ENCODE data around the gene DIP2C.
A peak's percentile ranks its signal among the peaks of the same experiment; 100 is the strongest.
"Not testable (repeated sequence)": the region's sequence is repeated elsewhere in the genome, so short reads cannot be mapped to it uniquely, and the experiment has no call there.

Gene DIP2C

DNA sequence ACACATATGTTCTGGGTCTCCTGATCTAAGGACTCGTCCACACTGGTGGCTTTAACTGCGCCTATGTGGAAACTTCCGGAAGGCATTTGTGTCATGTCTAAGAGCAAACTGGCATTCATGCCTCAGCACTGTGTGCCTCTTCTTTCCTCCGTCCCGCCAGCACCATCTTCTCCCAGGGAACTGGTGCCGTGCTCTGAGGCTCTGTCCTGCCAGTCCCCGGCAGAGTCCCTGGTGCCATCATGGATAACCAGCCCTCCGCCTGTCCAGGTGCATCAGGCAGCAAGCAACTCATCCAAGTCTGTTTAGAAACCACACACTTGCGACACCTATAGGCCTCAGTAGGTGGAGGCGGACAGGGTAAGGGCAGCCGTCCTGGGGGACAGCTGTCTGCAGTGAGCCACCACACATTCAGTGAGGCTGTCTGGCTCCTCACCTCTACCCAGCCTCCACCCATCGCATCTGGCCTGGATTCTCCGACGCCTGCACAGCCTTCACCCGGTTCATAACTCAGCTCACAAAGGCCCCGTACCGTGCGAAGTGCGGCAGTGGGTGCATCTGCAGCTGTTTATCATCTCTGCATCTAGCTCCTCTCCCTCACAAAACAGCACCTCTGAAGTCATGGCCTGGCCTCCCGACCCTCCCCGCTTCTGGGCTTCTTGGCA lies 162.7 kb downstream of the DIP2C start:
- DNase-seq, result no peak

DNA sequence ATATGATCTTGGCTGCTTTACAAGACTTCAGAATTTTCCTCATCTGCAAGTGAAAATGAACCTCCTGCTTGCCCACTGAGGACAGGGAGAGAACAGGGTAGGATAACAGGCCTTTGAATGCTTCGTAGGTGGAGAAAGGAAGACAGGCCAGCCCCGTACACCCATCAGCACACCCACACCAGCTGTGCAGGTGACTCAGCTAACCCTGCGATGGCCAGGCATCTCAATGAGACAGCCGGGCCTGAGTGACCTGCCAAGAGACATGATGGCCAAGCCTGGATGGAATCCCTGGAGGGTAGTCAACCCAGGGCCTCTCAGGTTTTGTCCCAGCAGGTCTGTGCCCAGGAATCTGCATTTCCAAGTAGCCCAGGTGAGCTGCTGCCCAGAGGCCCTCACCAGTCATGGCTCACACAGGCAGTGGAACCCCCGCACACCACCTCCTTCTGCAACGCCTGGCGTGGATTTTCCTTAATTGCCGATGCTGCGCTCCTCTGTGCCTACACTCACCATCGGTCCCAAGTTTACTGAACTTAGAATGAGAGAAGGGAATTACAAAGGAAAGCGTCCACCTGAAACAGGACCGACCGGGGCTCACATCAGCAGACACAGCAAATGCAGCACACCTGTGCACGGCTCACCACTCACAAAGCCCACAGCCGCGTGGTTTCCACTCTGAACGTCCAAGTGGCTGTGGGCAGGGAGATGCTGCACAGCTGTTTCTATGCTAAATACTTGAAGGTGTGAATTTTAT lies 163.7 kb downstream of the DIP2C start:
- no peak for DNase-seq

DNA sequence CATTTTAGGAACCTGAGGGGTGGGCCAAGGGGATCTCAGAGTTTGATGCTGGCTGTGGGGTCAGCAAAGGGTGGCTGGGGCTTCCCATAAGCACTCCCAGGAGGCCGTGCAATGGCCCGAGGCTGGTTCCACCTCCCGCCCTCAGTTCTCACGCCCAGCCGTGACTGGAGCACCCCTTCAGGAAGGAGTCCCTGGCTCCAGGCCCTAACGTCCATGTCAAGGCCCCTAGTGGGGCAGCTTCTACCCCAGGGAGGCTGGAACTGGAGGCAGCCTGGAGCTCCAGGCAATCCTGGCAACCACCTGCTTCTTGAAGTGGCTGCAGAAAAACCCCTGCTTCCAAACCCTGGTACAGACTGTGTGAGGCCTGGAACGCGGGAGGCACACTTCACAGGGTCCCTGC lies 165.5 kb downstream of the DIP2C start:
- DNase-seq, result no peak

DNA sequence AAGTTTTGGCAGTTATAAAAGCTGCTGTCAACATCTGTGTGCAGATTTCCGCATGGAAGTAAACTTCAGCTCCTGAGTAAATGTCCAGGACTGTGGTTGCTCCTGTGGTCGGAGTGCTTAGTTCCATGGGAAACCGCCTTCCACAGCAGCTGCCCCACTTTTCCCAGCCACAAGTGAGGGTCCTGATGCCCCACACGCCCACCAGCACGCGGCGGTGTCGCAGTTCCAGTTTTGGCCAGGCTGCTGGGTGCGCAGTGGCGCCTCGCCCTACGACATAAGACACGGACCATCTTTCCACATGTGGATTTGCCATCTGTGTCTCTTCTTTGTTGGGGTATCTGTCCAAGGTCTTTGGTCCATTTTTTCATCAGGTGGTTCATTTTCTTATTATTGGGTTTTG lies 167.1 kb downstream of the DIP2C start:
- DNase-seq, result no peak

DNA sequence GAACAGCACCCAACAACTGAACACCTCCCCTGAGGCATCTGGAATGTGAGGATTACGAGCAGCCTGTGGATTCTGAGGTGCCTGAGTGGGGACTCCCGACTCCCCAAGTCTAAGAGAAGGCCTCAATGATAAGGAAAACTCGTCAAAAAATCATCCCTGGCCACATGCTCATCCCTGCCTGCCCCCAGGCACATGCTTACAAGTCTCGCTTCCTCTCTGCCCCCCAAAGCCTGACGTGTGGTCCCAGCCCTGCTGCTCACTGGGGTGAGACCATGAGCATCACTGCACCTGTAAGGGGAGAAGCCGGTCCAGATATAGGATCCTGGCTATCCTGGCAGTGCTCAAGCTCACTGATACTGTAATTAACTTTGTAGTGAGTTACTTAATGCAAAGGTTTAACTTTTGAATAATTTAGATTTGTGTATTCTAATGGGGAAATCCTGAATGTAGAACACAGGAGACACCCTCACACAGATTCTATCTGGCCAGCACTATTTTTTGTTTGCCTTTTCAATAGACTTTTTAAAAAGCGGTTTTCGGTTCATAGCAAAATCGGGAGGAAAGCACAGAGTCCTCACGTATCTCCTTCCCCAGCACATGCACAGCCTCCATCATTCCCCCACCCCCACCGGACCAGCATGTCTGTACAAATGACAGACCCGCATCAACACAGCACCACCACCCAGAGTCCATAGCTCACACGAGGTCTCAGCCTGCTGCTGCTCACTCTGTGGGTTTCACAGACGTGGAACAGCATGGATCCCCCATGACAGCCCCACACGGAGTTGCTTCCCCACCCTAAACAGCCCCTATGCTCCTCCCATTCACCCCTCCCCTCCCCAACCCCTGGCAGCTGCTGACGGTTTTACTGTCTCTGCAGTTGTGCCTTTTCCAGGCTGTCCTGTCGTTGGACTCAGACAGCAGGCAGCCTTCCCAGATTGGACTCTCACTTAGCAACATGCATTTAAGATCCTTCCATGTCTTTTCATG lies 167.9 kb downstream of the DIP2C start:
- DNase-seq, result no peak

DNA sequence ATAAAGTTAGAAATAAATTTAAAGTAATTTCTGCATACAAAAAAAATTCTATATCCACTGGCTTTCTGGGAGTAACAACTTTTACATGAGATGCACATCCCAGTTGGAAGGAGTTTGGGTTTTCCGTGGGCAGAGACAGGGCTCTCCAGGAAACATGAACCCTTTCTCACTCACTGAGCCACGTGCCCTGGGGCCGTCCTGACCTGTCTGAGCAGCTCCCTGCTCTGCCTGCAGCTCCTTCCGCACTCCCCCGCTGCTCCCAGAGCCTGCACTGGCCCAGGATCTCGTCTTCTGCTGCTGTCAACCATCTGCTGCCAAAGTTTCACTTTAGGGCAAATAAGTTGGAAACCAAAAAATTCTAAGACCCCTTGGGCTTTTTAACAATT lies 169.1 kb downstream of the DIP2C start:
- DNase-seq, result no peak

- DNase-seq, result no peak
Observed at GRCh38 chr10:519716-520401, 169.6 kb downstream of the DIP2C start.

DNA sequence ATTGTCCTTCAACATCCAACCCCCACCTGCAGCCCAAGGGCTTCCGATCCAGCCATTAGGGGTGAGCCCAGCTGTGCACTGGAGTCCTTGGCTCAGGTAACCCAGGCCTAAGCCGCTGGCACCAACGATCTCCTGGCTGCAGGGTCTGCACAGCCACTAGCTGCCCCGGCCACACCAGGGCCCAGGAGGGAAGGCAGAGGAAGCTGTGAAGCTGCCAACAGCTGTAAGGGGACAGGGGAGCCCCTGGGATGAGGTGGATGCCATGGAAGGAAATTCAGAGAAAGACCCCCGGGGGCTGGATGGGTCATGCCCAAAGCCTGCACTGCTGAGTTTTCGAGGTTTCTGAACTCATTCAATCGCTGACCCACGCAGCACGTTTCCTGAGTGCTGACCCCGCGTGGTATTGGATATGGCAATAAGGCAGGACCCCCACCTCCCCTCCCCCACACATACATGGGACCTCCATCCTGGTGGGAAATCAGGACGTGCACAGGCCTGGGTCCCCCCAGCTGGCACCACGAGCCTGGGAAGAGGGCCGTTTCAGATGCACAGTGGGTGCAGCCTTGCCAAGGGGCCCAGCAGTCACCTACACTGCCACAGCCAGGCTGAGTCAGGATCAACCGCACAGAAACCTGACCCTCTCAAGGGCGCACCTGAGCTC lies 170.3 kb downstream of the DIP2C start:
- DNase-seq, result no peak

GRCh38 chr10:517872-518475 lies 171.5 kb downstream of the DIP2C start:
- no peak for DNase-seq

DNA sequence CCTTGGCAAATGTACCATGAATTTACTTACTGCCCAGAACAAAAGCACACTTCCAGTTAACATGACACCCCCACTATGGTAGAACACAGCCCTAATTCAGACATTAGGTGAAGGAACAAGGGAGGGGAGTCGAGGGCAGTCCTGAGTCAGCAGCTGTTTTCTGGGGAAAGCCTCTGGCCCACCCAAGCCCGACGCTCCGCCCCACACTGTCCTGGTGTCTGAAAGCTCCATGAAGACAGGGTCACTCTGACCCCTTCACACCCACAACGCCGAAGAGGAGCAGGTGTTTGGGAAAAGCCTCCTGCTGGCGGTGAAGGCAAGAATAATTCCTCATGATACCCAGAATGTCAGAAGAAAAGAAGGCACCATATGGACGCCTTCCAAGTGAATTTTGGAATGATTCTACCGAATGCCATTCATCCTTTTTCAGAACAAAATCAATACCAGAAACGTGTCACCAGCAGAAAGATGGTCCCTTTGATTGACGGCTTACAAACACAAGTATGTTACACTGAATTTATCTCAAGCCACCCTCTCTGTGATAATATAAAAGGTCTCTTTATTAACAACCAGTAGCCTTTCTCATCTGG lies 172.1 kb downstream of the DIP2C start:
- DNase-seq, result no peak

GRCh38 chr10:516764-517163 lies 172.7 kb downstream of the DIP2C start:
- no peak for DNase-seq

DNA sequence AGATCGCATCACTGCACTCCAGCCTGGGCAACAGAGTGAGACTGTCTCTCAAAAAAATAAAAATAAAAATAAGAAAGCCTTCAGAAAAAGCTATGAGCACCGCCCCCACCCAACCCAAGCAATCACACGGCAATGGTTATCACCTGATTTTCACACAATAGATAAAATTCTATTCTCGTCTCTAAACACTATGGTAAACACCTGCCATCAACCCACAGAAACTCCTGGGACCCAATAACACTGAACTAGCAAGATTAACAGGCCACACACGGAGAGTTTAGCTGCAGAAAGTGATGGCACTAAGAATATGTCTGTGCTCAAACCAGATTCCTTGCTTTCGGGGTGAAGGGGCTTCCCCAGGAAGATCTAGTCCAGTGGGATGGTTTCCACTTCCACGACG lies 173.8 kb downstream of the DIP2C start:
- no peak for DNase-seq

- DNase-seq, result no peak
Observed at GRCh38 chr10:514137-514671, 175.3 kb downstream of the DIP2C start.

DNA sequence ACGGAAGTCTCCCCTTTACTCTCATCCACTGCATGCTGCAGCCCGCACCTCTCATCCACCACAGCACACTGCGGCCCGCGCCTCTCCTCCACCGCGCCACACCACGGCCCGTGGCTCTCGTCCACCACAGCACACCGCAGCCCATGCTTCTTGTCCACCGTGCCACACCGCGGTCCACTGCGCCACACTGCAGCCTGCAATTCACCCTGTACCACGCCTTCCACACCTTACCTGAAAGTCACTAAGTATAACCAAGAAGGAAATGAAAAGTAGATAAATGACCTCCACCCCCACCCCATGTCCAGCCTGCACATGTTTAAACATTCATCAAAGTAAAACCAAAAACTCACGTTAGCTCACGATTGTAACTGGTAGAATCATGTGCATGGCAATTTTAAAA lies 176.1 kb downstream of the DIP2C start:
- DNase-seq, result no peak

GRCh38 chr10:512661-513060 lies 176.8 kb downstream of the DIP2C start:
- not testable (repeated sequence) for DNase-seq

- DNase-seq, result no peak
Observed at GRCh38 chr10:511849-512191, 177.6 kb downstream of the DIP2C start.

DNA sequence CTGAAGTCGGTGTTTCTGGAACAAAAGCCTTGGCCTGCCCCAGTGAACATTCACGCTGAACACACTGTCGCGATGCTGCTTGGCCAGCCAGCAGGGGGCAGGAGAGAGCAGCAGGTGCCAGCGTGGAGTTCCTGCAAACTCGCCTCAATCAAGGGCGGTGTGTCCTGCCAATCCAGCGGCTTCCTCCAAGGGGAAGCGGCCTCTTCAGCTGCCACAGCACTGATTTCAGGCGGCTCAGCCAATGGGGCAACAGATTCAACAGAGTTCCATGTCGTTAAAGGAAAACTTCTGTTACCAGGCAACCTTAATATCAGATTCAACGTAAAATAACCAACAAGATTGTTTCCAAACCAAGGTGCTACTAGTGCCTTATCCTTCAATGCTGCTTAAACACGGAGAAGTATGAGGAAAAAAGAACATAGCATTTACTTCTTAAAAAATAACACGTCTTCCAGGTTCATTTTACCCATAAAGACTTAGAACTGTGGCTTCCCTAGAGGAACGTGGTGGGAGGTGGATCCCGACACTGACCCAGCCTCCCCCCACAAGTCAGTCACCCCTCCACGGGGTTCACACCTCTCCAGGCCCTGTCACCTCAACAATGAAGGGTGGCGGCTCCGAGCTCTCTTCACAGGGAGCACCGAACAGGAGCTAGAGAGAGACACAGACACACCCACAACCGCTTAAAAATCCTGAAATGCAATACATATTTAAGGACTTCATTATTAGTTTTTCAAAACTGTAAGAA lies 178.2 kb downstream of the DIP2C start:
- peak; percentile 69 for DNase-seq

DNA sequence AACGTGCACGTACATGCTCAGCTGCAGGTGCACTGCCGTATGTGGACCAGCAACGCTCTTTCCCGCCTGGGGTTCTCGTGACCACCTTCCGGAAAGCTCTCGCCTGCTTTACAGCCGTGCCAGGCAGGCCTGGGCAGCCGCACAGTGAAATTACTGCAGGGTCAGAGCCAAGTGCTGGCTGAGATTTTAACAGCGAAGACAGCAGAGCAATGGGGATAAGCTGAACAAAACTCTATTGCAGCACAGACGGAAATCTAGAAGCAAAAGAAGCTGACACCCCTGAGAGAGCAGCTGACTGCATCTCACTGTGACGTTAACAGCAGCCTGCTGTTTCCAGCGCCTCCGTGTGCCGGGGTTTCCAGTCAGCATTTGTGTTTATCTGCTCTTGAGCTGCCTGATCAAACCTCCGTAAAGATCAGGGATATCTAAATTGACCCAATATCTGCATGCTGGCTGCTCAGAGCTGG lies 179.0 kb downstream of the DIP2C start:
- DNase-seq, result no peak

DNA sequence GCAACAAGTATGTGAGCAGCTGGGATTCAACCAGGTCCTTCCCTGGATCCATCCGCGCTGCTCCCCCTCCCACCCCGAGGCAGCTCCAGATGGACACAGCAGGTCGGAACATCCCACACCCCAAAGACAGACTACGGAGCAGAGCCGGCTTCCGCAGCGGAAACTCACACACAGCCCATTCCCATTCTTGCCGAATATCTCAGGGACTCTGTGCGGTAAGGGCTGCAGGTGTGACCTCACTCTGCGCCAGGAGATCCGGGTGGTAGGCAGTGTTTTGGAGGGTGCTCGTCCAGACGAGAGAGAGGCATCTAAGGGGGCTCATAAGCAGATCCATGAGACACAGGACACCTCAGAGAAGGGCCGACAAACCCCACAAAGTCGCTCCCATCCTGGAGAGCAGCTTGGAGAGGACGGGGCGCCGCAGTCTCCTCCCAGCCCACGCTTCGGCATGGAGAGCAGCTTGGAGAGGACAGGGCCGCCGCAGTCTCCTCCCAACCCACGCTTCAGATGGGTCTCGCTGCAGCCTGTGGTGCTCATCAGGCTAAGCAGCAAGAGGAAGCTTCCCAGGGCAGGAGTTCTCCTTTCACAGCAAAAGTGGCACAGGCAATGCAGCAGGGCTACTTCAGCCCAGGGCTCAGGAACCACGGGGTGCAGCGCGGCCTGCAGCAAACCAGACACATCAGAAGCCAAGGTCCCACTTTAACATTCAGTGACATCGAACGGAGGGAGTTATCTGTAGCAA lies 179.9 kb downstream of the DIP2C start:
- no peak for DNase-seq

DNA sequence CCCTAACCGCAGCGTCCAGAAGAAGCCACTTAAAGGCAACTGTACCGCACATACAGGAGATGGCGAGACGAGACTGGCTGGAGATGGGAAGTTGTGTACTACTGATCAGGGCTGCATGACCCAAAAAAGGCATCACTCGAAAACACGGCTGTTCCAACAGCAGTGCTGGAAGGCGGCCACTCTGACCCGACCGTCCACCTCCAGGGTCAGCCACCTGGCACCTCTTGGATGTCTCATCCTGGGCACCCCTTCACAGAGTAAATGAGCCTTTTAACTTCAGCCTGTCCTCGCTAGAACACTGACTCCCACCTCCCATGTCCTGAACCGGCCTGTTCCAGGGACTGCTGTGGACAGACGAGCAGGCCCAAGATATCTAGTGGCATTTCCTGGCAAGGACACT lies 180.7 kb downstream of the DIP2C start:
- DNase-seq, result no peak

Measured in effector CD4-positive, alpha-beta T cell (primary cell).